ENCODE measurements around the gene GPR52. TPM values are rescaled to one million over a fixed set of nuclear protein-coding genes. Genes with fewer than 3 reads are reported as not detected.

The GPR52 gene
- total RNA-seq, 1 donor from 2014 or later: 2.9 TPM

DNA sequence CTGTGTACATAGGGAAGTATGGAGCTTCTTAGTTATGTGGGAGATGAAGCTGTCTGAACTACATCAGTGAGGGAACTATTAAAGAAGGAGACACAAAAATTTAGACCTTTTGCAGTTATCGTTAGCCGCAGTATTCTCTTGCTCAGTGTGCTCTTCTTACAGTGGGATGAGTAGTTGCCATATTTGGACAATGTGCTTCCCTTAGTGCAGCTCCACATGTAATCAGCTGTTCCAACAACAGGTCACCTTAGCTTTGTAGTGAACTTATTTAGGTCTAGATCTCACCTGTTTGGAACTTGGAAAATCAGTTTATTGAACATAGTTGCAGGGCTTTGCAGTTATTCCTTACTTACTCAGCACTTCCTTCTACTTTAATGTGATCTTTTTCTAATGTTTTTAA lies 18.1 kb downstream of the GPR52 start:
- no peak for DNase-seq (ENCODE audit: extremely low read depth, low read depth, low spot score)

DNA sequence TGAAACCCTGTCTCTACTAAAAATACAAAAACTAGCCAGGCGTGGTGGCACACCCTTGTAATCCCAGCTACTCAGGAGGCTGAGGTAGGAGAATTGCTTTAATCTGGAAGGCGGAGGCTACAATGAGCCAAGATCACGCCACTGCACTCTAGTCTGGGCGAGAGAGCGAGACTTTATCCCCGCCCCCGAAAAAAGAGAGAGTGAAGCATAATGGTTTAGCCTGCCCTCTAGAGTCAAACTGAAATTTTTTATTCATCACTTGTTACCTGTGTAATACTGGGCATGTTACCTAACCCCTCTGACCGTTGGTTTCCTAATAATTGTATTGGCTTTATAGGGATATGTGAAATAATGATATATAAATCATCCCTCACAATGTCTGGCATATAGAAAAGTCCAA lies 18.8 kb downstream of the GPR52 start:
- no peak for DNase-seq (ENCODE audit: extremely low read depth, low read depth, low spot score)

DNA sequence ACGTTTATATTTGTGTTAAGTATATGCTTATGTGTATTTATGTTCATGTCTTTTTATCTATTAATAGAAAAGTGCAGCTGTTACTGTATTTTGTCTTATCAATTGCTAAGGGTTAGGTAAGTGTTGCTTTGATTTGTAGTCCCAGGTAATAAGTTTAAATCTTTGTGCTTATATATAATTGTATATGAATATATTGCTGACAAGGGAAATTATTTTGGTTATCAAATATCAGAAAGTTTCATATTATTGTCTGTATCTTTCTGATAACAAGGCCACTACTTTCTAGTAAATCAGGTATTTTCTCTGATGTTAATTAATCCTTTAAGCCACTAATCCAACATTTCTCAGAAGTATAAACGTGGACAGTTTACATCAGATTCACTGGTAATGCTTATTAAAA lies 21.3 kb downstream of the GPR52 start:
- DNase-seq (ENCODE audit: extremely low read depth, low read depth, low spot score): no peak

DNA sequence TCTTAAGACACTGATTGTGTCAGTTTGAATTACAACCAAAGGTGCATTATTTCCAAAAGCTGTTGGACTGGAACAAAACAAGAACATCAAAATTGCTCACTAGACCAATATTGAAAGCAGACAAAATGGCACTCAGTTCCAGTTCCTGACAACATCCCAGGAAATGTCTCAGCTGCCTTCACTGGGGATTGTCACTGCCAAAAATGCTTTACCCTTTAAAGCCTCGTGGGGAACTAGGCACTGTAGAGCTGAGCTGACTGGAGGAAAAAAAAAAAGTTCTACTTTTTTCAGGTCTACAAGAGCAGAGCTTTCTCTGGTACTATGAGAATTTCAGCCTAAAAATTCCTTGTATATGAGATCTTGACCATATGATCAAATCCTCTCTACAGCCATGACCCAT lies 21.9 kb downstream of the GPR52 start:
- DNase-seq (ENCODE audit: extremely low read depth, low read depth, low spot score): no peak

DNA sequence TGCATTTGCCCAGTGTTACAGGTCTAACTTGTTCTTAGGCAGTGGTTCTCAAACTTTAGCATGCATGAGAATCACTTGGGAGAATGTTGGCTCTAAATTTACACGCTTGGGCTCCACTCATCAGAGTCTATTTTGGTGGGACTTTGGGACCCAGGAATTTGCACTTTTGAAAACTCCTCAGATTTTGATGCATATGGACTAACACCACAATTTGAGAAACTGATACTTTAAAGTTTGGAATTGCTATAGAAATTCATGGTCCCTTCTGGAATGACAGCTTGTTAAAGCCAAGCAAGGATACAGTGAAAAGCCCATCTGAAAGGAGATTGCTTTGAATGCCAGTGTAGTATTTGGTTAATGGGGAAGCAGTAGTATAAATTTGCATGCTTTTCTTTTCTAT lies 31.5 kb downstream of the GPR52 start:
- DNase-seq (ENCODE audit: extremely low read depth, low read depth, low spot score): no peak

DNA sequence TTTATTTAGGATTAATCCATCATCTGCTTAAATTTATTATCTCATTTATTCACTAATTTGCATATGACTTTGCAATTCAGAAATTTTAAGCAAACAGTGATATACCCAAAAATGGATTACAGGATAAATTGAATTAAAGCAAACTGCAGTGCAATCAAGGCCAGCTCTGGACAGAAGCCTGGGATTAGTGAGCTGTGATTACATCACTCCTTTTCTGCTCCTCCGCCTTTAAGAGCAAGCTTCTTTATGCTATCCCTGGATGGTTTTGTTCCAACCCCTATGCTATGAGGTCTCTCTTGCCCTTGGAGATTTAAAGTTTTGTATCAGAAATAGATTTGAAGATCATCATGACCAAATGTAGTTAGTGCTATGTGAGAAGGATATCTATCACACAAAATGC lies 32.6 kb downstream of the GPR52 start:
- no peak for DNase-seq (ENCODE audit: extremely low read depth, low read depth, low spot score)

DNA sequence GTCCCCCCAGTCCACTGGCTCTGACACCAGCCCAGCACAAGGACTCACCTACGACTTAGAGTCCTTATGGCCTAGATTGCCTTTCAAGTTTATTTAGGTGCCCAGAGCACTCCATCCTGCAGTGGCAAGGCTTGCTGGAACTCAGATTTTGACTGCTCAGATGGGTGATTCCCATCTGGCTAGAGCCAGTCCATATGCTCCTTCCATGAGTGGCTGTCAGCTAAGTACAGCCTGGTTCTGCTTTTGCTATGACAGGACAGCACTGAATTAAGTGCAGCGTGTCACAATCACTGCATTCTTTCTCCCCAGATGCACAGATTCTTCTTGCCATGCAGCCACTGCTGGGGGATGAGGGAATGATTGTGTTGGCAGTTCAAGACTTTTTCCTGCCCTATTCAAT lies 43.8 kb downstream of the GPR52 start:
- DNase-seq (ENCODE audit: extremely low read depth, low read depth, low spot score): no peak

DNA sequence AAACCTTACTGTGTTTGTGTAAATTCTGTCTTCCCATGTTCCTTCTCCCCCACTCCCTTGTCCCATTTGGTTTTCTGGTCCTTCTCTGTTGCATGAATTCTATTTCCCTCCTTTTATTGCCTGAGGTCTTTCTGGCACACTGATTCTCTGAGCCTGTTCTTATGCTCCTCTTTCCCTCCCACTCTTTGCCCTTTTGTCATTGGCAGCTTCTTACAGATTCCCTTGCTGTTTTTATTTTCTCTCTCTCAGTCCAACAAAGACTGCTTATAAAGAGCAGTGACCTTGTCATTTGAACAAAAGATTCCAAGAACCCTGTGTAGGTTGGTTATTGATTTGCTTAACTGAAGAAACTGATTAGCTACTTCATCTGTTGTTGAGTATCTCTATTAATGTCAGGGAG lies 49.7 kb downstream of the GPR52 start:
- DNase-seq (ENCODE audit: extremely low read depth, low read depth, low spot score): no peak
